HFF-Myc (cell line): Measurements from ENCODE around the gene TRIAP1.

Experiments used
- DNase-seq: peaks from one replicate; pipeline ENCODE4 v3.0.0-alpha.2; 2011; ENCODE audit warnings: low read depth; ENCODE audit errors: extremely low read depth
- H3K4me3 ChIP-seq: replicated peaks from 2 replicates; pipeline ENCODE4 v1.5.1; 2011; ENCODE audit warnings: low read depth, mild to moderate bottlenecking, control low read depth, low read length
- CTCF ChIP-seq: IDR thresholded peaks from 2 replicates; pipeline ENCODE4 v1.5.1; 2012; ENCODE audit warnings: mild to moderate bottlenecking, low read depth, low read length, control low read depth; ENCODE audit errors: missing control alignments

TRIAP1 gene

GRCh38 chr12:120485961-120486881, 40.0 kb upstream of the TRIAP1 start:
- no peak for TF ChIP-seq CTCF
- no peak overlapping the region for H3K4me3 ChIP-seq
- no peak for DNase-seq

- DNase-seq: no peak
- H3K4me3 ChIP-seq: no peak overlapping the region
- TF ChIP-seq CTCF: no peak
Observed at GRCh38 chr12:120483621-120484020, 37.4 kb upstream of the TRIAP1 start.

GRCh38 chr12:120481022-120481767, 35.0 kb upstream of the TRIAP1 start:
- TF ChIP-seq CTCF: no peak
- no peak overlapping the region for H3K4me3 ChIP-seq
- DNase-seq: no peak

- no peak for DNase-seq
- no peak overlapping the region for H3K4me3 ChIP-seq
- TF ChIP-seq CTCF: no peak
Observed at GRCh38 chr12:120480211-120480610, 34.0 kb upstream of the TRIAP1 start.

- no peak for TF ChIP-seq CTCF
- DNase-seq: no peak
- no peak overlapping the region for H3K4me3 ChIP-seq
Observed at GRCh38 chr12:120479458-120479857, 33.3 kb upstream of the TRIAP1 start.

- no peak for TF ChIP-seq CTCF
- DNase-seq: no peak
- no peak overlapping the region for H3K4me3 ChIP-seq
Observed at GRCh38 chr12:120475643-120476042, 29.5 kb upstream of the TRIAP1 start.
